GM21529 (cell line): Measurements from ENCODE around the gene MS4A6A.
"Not testable (repeated sequence)": the region's sequence is repeated elsewhere in the genome, so short reads cannot be mapped to it uniquely, and the experiment has no call there.

Source experiments
- ATAC-seq: cut with Tn5 transposase; IDR thresholded peaks from one replicate; pipeline ENCODE4 v1.9.1; 2021; ENCODE audit not compliant: unreplicated experiment

Gene MS4A6A

GRCh38 chr11:60182541-60183330 lies at the start of gene MS4A6A:
Gene MS4A6A (minus strand): TSS chr11:60183083. CDS start chr11:60181727, 1,356 bp downstream.
- ATAC-seq = no peak

GRCh38 chr11:60230681-60231080 lies 47.8 kb upstream of the MS4A6A start:
- ATAC-seq = no peak

GRCh38 chr11:60222141-60222540 lies 39.3 kb upstream of the MS4A6A start:
- no peak for ATAC-seq

GRCh38 chr11:60221692-60222091 lies 38.8 kb upstream of the MS4A6A start:
- ATAC-seq = no peak

GRCh38 chr11:60221181-60221580 lies 38.3 kb upstream of the MS4A6A start:
- ATAC-seq = no peak

GRCh38 chr11:60214386-60214785 lies 31.5 kb upstream of the MS4A6A start:
- no peak for ATAC-seq

GRCh38 chr11:60211206-60211605 lies 28.3 kb upstream of the MS4A6A start:
- no peak for ATAC-seq

GRCh38 chr11:60209977-60210376 lies 27.1 kb upstream of the MS4A6A start:
- ATAC-seq = no peak

- ATAC-seq = no peak
Measured at GRCh38 chr11:60208951-60209350, 26.1 kb upstream of the MS4A6A start.

GRCh38 chr11:60208146-60208895 lies 25.4 kb upstream of the MS4A6A start:
- no peak for ATAC-seq

- ATAC-seq = no peak
Measured at GRCh38 chr11:60206616-60207015, 23.7 kb upstream of the MS4A6A start.

GRCh38 chr11:60204922-60205321 lies 22.0 kb upstream of the MS4A6A start:
- no peak for ATAC-seq

GRCh38 chr11:60201334-60201733 lies 18.5 kb upstream of the MS4A6A start:
- not testable (repeated sequence) for ATAC-seq

GRCh38 chr11:60197442-60197841 lies 14.6 kb upstream of the MS4A6A start:
- no peak for ATAC-seq

GRCh38 chr11:60195923-60196368 lies 13.1 kb upstream of the MS4A6A start:
- peak; percentile 67 for ATAC-seq

- no peak for ATAC-seq
Measured at GRCh38 chr11:60194511-60194910, 11.6 kb upstream of the MS4A6A start.

- peak; percentile 82 for ATAC-seq
Measured at GRCh38 chr11:60193687-60194433, 11.0 kb upstream of the MS4A6A start.

- not testable (repeated sequence) for ATAC-seq
Measured at GRCh38 chr11:60192564-60192963, 9.7 kb upstream of the MS4A6A start.

GRCh38 chr11:60188481-60188880 lies 5.6 kb upstream of the MS4A6A start:
- not testable (repeated sequence) for ATAC-seq

GRCh38 chr11:60186128-60186527 lies 3.2 kb upstream of the MS4A6A start:
- ATAC-seq = not testable (repeated sequence)

GRCh38 chr11:60185512-60185827 lies 2.6 kb upstream of the MS4A6A start:
- not testable (repeated sequence) for ATAC-seq
